HG02588 (cell line): ENCODE data around the gene JCHAIN.
"Not testable (repeated sequence)": the region's sequence is repeated elsewhere in the genome, so short reads cannot be mapped to it uniquely, and the experiment has no call there.

ENCODE experiments used
- ATAC-seq: cut with Tn5 transposase; IDR thresholded peaks from one replicate; pipeline ENCODE4 v1.9.1; 2021; ENCODE audit warnings: mild to moderate bottlenecking, moderate library complexity; ENCODE audit not compliant: unreplicated experiment

The JCHAIN gene

DNA sequence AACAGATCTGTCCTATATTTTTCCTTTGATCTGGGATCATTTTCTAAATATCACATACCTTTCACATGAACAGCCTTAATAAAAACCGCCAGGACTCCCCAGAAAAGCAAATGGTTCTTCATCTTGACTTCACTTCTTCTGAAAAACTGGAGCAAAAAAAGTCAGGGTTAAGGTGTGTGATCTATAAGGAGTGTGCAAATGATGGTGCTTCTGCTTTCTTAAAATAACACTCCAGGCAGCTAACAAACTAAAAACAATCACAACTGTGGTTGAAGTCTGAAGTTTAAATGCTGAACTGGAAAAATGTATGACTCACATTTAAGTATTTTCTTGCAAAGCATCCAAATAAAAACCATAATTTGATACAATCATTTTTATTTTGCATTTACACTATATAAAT, at the start of gene JCHAIN:
TSS of gene JCHAIN (minus strand) at position 140 of the 400 bp plus-strand sequence. CDS start at position 122, 18 bp downstream.
- ATAC-seq: peak; percentile 59

DNA sequence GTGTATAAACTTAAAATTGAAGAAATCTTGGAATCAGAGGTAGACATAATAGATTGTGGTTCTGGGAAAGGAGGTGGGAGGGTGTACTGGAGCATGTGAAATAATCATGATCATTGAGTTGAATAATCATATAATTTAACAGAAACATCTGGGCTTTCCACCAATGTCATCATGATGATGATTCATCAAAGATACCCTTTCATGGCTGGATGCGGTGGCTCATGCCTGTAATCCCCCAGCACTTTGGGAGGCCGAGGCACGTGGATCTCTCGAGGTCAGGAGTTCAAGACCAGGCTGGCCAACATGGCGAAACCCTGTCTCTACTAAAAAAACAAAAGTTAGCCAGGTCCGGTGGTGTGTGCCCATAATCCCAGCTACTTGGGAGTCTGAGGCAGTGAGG, 48.8 kb upstream of the JCHAIN start:
- no peak for ATAC-seq

DNA sequence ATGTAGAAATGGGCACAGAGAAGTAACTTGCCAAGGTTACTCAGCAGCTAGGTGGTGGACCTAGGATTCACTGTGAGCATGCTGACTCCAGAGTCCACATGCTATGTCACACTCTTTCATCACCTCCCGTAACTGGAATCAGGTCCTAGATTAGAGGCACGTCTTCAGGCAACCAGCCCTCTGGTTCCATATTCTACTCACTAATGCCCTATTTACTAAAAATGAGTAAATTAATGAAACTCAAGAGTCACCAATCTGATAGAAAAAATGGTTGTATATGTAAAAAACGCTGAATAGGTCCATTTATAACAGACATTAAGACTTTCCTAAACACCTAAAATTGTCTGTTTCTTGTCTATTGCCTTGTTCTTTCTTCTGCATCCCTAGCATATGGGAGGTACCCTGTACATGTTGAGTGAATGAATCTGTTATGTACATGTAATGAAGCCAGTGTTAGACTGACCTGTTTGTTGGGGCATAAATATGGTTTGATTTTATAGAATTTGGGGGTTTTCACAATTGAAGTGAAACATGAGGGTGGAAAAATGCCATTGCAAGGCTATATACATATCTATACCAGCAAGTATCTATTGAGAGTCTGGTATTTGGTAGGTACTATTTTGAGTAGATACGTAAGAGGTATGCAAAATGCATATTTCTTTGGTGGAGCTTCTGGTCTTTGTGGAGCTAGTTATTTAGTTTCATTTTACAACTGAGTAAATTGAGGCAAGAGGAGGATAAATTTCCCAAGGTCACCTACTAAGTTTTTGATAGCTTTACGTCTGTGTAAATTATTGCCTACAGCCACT, 48.0 kb upstream of the JCHAIN start:
- peak; percentile 52 for ATAC-seq

DNA sequence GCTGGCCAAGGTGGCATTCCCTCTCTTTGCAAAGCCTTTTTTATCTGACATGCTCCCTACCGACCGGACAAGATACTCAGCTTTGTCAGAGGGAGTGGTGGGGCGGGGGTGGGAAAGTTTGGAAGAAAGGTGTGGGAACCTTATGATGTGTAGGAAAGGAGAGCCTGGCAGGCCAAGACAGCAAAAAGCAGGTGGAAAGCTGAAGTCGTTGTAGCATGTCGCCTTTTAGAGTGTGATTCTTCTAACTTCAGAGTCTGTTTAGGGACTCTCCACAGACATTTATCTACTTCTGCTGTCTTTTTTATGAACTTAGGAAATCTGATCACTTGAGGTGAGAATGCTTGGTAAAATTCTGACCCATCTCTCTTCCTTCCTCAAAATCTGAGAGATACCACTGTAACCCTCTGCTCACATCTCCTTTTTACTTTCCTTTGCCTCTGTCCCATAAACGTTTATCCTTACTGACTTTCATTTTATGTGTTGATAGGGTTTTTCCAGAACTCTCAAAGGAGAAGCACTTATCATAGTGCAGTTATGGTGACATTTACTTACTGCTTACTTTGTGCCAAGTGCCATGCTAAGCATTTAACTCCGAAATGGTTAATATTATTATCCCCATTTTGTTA, 47.3 kb upstream of the JCHAIN start:
- ATAC-seq: peak; percentile 42

DNA sequence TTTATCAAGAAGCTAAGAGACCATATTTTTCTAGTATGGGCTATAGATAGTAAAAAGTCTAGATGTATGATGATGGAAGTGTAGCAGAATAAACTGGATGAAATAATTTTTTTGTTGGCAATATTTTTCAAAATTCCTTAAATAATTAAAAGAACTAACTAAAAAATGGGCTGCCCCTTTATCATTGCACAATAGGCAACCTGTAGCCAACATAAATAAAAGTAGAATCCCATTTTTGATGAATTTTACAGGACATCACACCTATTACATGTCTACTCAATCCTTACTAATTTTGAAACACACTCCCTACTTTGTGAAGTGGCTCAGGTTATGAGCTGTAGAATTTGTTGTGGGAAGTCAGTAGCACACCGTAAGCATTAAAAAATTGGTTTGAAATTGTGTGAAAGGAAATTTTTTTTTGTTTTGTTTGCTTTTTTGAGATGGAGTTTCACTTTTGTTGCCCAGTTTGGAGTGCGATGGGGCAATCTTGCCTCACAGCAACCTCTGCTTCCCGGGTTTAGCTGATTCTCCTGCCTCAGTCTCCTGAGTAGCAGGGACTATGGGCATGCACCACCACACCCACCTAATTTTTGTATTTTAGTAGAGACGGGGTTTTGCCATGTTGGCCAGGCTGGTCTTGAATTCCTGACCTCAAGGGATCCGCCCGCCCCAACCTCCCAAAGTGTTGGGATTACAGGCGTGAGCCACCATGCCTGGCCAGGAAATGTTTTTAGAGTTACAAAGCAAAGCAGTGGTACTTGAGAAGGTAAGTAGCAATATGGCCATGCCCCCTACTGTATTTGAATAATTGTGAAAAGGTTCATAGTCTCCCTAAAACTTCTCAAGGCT, 46.5 kb upstream of the JCHAIN start:
- ATAC-seq: no peak

DNA sequence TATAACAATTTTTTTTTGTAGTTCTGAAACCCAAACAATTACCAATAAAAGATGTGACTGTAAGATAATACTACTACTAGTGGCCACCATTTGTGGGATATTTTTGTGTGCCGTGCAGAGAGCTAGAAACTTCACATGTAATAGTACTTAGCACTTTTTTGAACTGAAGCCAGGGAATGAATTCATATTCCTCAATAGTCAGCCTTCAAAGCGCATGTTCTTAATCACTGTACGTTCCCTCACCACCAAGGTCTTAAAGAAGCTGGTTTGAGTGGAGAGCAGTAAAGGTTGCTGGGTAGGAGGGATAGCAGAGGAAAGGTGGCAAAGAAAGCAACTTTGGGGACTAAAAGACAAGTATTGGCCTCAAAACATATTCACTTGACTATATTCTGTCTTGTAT, 45.8 kb upstream of the JCHAIN start:
- ATAC-seq: no peak

DNA sequence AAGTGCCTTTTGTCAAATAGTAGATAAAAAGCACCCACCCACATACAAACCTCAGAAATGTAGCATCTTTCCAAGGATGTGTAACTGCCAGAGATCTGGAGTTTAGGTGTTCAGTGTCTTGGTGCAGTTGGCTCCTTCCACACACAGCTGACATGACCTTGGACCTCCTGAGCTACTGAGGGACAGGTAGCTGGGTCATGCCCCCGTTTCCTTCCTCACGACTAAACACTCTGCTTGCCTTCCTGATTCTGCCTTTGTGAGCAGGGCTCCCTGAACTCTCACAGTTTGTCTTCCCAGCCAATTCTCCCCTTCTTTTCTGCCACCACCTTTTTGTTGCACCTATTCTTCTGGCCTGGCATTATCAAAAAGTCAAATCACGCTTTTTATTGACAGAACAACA, 45.3 kb upstream of the JCHAIN start:
- ATAC-seq: no peak

DNA sequence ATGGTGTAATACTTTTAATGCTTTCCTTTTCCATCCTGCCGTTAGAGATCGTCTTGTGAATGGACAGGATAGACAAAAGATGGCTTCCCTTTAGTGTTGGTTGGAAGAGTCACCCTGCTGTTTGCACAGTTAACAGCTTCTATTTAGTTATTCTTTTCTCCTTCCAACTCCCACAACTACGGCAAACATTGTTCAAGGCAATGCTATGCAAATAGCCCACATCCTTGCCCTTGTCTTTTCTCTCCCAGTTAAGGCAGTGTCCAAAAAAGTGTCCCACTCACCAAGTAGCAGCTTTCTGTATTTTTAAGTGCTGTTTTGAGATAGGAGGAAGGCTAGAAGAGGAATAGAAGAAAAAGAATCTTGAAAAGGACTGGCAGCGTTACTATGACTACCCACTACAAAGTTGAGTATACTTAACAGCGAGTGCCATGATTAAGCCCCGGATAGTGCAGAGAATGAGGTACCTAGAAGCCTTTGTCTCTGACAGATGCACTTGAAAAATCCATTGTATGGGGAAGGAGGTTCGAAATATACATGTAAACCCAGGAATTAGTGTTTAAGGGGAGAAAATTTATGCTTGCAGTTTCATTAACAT, 43.4 kb upstream of the JCHAIN start:
- no peak for ATAC-seq

DNA sequence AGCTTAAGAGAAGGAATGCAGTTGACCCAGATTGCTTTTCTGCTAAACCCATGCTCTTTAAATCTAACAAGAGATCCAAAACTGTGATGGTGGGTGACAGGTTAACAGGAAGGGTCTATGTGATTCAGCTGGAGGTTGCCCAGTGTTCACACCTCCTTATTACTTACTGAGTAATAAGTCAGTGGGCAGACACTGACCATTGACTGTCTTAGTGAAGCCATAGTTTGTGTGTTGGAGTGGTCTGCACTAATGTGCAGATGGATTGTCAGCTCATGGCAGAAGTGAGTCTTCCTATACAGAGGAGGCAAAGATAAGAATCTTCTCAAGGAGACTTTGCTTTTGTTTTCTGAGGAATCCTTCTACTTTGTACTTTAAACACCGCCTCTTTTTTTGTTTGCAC, 40.2 kb upstream of the JCHAIN start:
- no peak for ATAC-seq

DNA sequence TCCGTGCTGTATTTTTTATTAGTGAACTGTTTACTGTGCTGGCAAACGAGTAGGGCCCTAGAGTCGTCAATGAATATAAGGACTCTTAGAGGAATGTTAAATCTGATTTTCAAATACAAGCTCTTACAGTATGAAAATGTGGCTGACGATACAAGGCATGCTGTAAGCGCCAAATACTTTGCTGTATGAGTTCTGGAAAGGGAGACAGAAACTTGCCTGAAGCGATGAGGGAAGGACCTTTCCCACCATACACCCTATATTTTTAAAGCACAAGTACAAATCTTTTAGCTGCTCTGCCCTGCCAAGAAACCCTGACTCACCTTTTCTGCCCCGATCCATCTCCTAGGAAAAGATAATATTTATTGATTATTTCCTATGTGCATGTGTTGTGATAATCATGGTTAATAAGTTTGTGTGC, 39.7 kb upstream of the JCHAIN start:
- ATAC-seq: no peak

DNA sequence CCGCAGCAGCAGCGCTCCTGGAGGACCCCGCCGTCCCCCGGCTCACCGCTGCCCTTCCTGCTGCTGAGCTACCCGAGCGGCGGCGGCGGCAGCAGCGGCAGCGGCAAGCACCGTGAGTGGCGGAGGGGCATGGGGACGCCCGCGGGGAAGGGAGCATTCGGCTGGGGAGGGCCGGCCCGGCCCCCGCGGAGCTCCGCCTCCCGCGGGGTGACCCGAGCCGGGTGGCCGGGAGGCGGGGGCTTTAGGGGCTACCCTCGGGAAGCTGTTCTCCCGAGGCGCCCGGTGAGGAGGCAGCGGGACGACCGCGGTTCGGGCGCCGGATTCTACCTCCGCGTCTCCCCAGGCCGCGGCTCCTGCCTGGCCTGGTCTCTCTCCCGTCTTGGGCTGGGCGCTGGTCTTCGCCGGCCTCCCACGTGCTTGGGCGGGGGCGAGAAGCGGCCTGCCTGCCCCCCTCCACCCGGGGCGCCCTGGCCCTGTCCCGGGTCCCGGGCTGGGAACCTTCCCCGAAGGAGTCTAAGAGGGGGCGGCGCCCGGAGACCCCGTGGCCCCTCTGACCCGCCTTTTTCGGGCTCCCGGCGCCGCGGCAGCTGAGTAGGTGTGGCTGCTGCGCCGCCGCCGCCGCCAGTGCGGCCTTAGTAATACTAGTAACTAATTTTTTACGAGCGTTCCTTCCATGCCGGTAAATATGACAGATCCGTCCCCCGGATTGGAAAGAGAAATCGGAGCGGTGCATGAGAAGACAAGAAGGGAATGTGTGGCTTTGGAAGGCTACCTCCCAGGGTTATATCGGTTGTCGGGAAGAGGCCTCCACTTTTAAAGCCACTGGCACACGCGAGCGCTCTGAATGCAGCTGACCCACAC, 39.1 kb upstream of the JCHAIN start:
- ATAC-seq: peak; percentile 62

DNA sequence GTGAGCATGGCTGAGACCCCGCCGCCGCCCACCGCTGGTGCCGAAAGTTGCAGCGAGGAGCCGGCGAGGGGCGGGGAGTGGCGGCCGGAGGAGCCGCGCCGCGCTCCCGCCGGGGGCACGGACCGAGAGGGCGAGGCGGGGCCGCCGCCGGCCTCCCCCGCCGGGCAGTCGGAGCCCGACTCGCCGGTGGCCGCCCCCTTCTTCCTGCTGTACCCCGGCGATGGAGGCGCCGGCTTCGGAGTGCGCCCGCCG, 38.5 kb upstream of the JCHAIN start:
- peak; percentile 35 for ATAC-seq

DNA sequence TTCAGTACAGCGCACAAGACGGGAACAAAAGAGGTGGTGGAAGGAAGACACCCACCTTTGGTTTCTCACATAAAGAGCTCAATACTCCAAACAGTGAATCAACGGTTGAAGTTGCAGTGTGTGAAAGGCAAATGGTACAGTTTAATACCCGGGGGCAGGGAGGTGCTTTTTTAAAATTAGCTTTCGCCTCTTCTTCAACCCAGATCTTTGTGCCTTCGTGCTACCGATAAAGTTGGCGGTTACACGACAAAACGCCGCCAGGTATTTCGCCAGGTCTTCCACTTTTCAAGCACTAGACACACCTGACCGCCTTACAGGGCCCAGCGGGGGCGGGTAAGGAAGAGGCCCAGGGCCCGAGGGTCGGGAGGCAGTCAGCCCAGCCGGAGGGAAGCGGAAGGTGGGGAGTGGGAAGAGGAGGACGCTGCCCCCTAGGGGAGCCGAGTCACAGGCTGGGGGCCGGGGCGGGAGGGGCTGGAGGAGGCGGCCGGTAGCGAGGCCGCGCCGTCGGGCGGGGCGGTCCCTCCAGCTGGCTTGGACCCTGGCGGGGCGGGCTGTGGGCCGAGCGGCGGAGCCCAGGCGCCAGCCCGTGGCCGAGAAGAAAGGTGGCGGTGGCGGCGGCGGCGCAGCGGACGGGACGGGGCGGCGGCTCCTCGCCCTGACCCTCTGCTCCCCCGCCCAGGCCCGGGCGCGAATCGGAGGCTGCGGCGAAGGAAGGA, 38.1 kb upstream of the JCHAIN start:
- peak; percentile 69 for ATAC-seq

DNA sequence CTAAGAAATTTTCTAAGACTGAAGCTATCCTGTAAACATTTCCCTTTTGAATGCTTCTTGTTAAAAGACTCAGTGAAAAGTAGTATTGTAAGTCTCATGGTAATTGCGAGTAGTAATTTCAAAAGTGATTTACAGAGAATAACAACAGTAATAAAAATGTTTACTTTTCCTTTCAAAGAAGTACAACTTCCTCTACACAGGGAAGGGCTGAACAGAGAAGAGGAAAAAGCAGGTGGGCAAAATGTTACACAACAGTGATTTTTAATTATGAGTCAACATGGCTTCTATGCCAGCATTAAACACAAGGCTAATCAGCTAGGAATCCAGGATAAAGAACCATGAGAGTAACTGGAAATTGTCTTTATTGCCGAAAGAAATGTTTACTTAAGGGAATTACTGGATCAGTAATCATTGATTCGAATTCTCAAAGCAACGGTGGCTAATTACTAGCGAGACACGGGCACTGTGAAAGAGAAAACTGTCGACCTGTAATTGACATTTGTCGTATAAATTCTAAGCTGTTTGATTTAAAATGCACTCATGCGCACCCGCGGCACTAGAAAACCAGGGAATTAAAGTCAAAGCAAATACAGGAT, 37.4 kb upstream of the JCHAIN start:
- no peak for ATAC-seq

DNA sequence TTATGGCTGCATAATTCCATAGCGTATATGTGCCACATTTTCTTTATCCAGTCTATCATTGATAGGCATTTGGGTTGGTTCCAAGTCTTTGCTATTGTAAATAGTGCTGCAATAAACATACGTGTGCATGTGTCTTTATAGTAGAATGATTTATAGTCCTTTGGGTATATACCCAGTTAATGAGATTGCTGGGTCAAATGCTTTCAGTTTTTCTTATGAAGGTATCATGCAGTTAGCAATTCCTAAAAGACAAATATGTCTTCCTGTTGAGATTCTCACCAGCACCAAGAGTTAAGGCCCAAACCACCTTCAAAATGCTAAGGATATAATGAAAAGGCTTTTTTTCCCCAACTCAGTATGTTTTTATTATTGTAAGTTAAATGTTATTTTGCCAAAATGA, 36.3 kb upstream of the JCHAIN start:
- not testable (repeated sequence) for ATAC-seq

DNA sequence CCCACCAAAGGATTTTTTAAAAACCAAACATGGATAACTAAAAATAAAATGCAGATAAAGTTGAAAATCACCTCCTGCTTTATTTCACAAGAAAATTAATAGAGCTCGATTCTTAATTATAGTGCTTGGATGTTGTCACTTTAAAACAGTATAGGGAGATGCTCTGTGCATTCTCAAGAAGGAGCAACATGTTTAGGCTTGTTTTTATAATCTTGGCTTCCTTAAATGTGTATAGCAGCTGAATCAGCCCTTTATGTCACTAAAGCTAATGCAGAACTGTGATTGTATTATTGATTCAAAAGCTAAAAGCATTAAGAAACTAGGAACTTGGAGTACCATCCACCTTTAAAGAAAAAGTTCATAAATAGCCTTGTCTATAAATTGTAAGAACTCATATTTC, 35.0 kb upstream of the JCHAIN start:
- no peak for ATAC-seq

DNA sequence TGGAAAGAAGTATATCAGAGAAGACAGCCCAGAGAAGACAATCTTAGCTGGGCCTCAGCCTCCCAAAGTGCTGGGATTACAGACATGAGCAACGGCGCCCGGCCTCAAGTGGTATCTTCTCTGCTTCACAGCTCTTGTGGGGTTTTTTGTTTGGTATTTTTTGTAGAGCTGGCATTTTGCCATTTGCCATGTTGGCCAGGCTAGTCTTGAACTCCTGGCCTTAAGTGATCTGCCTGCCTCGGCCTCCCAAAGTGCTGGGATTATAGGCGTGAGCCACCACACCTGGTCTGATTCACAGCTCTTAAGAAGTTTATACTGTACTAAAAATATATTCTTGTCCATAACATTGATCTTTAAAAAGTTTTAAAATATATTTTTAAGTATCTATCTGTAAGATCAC, 34.4 kb upstream of the JCHAIN start:
- no peak for ATAC-seq

DNA sequence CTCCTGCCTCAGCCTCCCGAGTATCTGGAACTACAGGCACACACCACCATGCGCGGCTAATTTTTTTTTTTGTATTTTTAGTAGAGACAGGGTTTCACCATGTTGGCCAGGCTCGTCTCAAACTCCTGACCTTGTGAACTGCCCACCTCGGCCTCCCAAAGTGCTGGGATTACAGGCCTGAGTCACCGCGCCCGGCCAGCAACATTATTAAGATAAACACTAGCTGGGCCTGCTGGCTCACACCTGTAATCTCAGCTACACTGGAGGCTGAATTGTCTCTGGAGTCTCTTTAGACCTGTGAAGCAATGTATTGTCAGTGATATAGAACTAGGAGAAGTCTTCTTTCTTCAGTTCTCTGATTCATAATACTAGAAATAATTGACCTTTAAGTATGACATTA, 32.1 kb upstream of the JCHAIN start:
- not testable (repeated sequence) for ATAC-seq

DNA sequence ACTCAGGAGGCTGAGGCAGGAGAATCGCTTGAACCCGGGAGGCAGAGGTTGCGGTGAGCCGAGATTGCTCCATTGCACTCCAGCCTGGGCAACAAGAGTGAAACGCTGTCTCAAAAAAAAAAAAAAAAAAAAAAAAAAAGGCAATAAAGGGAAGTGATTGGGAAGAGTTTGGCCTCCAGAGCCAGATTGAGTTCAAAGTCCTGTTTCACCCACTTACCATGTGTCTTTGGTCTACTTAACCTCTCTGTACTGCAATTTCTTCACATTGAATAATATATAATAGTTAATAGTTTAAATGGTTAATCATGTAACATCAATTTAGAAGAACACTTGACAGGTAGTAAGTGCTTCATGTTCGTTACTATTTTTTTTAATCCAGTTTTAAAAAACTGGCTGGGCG, 28.3 kb upstream of the JCHAIN start:
- not testable (repeated sequence) for ATAC-seq

DNA sequence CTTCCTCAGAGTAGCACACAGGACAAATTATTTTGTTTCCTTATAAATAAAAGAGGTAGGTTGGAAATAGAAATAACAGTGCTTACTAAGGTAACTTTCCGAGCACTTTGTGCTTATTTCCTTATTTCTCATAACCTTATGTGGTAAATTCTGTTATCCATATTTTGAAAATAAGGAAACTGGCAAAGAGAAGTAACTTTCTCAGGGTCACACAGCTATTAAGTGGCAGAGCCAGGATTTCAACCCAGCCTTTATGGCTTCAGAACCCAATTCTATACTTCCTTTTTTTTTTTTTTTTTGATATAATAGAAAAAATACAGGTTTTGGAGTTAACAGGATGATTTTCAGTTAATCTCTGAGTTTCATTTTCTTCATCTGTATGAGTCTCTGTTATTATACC, 25.4 kb upstream of the JCHAIN start:
- no peak for ATAC-seq
